Activated gamma-delta T cell treated with anti-CD3 and anti-CD28 coated beads, Interleukin-2, amount 50 U/mL, for 16 hours (primary cell): Measurements from ENCODE around the gene MRPL11.

Source experiments
- DNase-seq: peaks from one replicate; pipeline ENCODE4 v3.0.0-alpha.2; 2020; ENCODE audit warnings: low read depth

MRPL11 gene

GRCh38 chr11:66438504-66439466 lies at the start of gene MRPL11:
Gene MRPL11, minus strand, starts transcription at chr11:66438848. Its CDS starts 94 bp downstream, at chr11:66438754.
- DNase-seq, result peak; percentile 78

- DNase-seq, result no peak
These were observed 46.2 kb upstream of the MRPL11 start for GRCh38 chr11:66484806-66485380.

GRCh38 chr11:66480117-66480938 lies 41.7 kb upstream of the MRPL11 start, which contains the start of gene DPP3:
Gene DPP3, plus strand, starts transcription at chr11:66480434. Its CDS starts 1,767 bp downstream, at chr11:66482201.
- DNase-seq, result peak; percentile 94

GRCh38 chr11:66479394-66480116 lies 40.9 kb upstream of the MRPL11 start:
- DNase-seq, result no peak

- no peak for DNase-seq
These were observed 40.2 kb upstream of the MRPL11 start for GRCh38 chr11:66478729-66479393.

GRCh38 chr11:66477263-66478201 lies 38.9 kb upstream of the MRPL11 start:
- DNase-seq, result no peak

- DNase-seq, result no peak
These were observed 38.2 kb upstream of the MRPL11 start for GRCh38 chr11:66476841-66477251.

GRCh38 chr11:66476173-66476840 lies 37.7 kb upstream of the MRPL11 start:
- no peak for DNase-seq

GRCh38 chr11:66475349-66476172 lies 36.9 kb upstream of the MRPL11 start:
- no peak for DNase-seq

GRCh38 chr11:66473608-66474515 lies 35.2 kb upstream of the MRPL11 start:
- DNase-seq, result no peak

- DNase-seq, result no peak
These were observed 34.5 kb upstream of the MRPL11 start for GRCh38 chr11:66473167-66473566.

GRCh38 chr11:66472054-66472453 lies 33.4 kb upstream of the MRPL11 start:
- no peak for DNase-seq

- no peak for DNase-seq
These were observed 32.5 kb upstream of the MRPL11 start for GRCh38 chr11:66471142-66471541.

- DNase-seq, result no peak
These were observed 31.4 kb upstream of the MRPL11 start for GRCh38 chr11:66470015-66470414.

GRCh38 chr11:66469441-66469840 lies 30.8 kb upstream of the MRPL11 start:
- no peak for DNase-seq

- no peak for DNase-seq
These were observed 30.0 kb upstream of the MRPL11 start for GRCh38 chr11:66468691-66469090.

- DNase-seq, result no peak
These were observed 29.1 kb upstream of the MRPL11 start for GRCh38 chr11:66467756-66468155.
